DMS114 treated with DMSO at 0.1 percent for 48 hours (cell line): Measurements from ENCODE around the gene GGACT.
"Not testable (repeated sequence)": the region's sequence is repeated elsewhere in the genome, so short reads cannot be mapped to it uniquely, and the experiment has no call there.

Experiments
- DNase-seq: peaks from one replicate; lab custom pipeline; 2025; ENCODE audit not compliant: unreplicated experiment; lab: John Stamatoyannopoulos, UW

The GGACT gene

DNA sequence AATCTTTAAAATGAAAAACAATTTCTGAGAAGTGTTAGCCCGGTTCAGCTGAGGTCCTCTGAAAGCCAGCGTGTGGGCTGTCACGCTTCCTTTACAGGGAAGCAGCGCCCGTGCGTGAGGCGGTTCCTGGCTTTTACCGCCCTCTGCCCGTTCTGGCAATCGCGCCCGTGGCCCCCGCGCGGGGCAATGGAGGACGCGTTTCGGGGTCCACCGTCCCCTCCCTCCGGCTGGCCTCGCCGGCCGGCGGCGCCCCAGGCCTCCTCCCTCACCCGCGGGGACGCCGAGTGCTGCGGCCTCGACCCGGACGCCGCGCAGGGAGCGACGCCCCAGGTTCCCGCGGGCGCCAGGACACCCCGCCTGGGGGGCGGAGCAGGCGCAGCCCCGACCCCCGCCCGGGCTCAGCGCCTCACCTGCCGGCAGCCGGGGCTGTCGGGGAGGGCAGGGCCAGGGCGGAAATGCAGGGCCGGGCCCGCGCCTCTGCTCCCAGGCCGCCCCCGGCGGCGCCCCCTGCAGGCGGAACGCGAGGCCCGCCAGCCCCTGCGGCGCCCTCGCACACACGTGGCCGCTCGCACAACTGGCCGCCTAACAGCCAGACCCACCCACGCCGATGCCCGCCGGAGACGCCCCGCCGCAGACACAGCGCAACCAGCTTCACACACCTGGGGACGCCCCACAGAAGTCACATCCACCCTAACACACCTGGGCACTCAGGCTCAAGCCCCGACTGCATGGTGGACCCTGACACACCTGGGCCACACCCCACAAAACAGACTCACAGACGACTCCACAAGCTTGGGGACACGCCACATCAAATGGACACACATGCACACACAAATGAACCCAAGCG, at the start of gene GGACT:
GGACT (minus strand) TSS at position 459 of the 847 bp plus-strand sequence. CDS start 56,198 bp downstream, outside the sequence.
- no peak for DNase-seq

DNA sequence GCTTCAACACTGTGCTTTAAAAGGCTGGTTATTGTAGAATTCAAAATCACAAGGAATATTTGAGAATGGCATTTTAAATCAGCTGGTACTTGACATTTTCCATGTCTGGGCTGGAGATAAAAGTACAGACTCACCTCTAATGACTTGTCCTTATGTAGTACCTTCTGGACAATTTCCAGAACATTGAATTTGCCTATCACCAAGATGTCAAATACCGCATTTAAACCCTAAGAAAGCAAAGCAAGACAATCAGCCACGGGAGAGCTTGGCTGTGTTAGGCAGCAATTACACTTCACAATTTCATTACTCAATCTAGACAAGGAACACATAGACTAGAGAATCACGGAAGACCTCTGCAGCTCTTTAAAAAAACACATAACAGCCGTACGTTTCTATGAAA, 49.2 kb upstream of the GGACT start:
- DNase-seq, result no peak

DNA sequence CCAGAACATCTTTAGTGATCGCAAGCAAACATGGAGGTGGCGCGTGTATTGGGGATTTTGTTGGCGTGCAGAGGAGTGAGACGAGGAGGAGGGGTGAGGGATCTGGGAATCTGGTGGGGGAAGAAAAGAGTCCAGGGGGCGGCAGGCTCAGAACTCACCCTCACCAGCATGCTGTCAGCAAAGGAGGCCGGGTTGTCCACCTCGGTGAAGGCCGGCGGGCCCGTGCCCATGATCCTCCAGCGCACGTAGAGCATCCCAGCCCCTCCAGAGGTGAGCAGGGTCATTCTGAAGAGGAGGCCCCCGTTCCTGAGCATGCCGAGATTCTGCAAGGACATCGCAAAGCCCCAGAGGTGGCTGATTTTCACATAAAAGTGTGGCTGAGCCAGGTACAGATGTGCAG, 48.8 kb upstream of the GGACT start:
- no peak for DNase-seq

- no peak for DNase-seq
Observed at GRCh38 chr13:100636441-100636840, 47.9 kb upstream of the GGACT start.

DNA sequence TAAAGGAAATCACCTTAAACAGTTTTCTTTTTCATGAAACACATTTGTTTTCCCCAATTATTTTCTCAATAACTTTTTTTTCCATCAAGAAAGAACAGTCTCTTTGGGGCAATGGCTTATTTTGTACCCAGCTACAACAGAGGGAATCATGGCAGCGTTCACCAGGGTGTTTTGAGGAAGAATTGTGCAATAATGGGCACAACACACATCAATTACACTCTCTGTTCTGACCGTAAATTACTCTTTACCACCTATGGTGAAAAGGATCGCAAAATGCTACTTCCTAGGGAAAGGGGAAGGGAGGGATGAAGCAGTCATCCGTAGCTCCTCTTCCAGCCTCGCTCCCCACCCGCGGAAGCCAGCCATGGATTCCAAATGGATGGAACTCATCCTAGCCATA, 47.4 kb upstream of the GGACT start:
- DNase-seq, result no peak

DNA sequence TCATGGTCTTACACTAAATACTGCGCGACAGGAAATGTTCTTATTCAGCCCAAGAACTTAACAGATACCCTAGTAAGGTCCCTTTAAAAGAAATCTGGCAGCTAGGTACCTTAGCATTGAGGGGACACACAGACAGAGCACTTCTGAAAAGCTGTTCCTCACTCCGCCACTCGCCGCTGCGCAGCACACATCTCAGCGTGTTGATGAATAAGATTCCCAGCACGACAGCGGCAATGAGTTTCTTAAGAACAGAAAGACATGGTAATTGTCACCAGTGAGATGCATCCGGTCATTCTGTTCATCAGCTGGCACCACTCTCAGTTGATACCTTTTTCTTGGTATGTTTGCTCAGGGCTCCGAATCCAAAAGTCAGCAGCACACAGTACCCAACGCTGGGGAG, 46.1 kb upstream of the GGACT start:
- no peak for DNase-seq

DNA sequence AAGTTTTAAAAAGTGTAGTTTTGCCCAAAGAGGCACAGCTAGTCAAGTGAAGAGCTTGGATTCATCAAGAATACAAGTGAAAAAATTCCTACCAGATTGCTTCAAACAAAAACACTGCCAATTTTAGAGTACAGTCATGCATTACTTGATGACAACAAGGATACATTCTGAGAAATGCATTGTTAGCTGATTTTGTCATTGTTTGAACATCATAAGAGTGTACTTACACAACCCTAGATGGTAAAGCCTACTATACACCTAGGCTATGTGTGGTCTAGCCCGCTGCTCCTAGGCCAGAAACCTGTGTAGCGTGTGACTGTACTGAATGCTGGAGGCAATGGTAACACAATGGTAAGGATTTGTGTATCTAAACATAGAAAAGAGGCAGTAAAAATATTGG, 44.9 kb upstream of the GGACT start:
- no peak for DNase-seq

- DNase-seq, result no peak
Observed at GRCh38 chr13:100630555-100630954, 42.0 kb upstream of the GGACT start.

DNA sequence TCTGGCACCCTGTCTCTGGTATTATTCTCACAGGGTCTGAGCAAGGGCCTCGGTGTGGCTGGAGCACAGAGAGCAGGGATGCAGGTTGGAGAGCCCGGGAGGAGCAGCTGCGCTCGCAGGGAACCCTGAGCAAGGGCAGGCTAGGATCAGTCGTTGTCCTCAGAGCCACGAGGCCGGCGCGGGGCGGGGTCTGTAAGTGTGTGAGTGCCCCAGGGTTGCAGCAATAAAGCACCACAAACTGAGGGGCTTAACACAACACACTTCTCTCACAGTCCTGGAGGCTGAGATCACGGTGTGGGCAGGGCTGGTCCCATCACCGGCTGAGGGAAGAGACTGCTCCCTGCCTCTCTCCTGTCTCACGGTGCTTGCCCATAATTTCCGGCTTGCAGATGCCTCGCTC, 38.5 kb upstream of the GGACT start:
- DNase-seq, result no peak

- DNase-seq, result no peak
Observed at GRCh38 chr13:100625447-100625846, 36.9 kb upstream of the GGACT start.

- DNase-seq, result no peak
Observed at GRCh38 chr13:100620792-100621191, 32.2 kb upstream of the GGACT start.

GRCh38 chr13:100619940-100620339, 31.4 kb upstream of the GGACT start:
- DNase-seq, result no peak

DNA sequence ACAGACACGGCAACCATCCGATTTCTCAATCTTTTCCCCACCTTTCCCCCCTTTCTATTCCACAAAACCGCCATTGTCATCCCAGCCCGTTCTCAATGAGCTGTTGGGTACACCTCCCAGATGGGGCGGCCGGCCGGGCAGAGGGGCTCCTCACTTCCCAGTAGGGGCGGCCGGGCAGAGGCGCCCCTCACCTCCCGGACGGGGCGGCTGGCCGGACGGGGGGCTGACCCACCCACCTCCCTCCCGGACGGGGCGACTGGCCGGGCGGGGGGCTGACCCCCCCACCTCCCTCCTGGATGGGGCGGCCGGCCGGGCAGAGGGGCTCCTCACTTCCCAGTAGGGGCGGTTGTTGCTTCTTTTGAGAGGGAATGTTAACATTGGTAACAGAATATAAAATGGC, 30.3 kb upstream of the GGACT start:
- DNase-seq, result not testable (repeated sequence)

DNA sequence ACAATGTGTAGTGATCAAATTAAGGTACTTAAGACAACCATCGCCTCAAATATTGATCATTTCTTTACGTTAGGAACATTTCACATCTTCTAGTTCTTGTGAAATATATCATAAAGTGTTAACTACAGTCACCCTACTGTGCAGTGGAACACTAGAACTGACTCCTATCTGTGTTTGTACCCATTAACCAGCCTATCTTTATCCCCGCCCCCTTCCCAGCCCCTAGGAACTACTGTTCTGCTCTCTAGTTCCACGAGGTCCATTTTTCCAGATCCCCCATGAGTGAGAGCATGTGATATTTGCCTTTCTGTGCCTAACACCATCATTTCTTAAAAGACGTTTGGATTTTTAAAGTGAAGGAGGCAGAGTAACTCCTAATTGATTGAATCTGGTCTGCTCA, 24.4 kb upstream of the GGACT start:
- no peak for DNase-seq

DNA sequence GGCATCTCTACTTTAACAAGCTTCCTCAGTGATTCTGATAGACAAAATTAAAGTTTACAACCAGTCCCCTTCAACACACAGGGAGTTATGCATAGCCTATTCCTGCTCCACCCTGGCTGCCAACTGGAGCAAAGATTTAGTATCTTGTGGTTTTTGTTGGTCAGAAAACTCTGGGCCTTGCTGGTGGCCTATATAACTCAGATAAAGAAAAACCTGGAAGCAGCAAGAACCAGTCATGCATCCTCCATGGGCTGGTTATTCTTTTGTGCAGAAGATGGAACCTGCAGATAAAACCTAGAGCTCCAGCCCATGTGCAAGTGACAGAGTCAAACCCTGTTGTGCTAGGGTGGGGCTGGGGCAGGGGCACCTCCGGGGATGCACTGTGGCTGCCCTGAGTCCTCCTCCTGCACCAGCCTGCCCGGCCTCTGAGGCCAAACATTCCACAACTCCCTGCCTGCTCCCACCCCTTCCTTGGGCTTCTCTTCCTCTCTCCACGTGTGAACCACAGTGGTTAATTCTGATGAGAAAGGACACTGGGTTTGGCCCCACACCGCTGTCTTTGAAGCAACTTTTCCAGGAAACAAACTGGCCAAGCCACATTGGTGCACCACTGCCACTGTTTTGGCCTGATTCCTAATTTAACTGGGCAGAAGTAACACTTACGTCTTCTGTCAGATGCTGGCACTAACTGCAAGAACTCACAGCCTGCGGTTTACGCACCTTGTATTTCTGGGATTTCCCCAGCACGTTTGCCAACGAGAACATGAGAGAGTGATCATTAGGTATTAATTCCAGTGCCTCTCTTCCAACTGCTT, 23.3 kb upstream of the GGACT start:
- no peak for DNase-seq

- DNase-seq, result no peak
Observed at GRCh38 chr13:100610391-100611347, 22.1 kb upstream of the GGACT start.

DNA sequence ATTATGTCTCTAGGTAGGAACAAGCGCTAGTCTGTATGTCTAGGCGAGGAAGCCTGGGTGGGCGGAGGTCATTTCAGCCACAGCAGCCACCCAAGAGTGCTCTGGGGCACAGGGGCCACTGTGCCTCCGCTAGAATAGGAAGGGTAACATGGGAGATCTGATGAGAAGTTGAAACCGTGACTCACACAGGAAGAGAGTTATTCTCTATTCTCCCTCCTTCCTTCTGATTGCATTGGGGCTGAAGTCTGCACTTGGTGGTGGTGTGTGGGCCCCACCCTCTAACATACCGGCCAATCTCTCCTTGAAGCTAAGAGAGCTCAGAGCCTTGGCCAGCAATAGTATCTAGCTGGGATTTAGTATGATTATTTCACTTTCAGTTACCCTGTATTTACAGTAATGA, 20.3 kb upstream of the GGACT start:
- DNase-seq, result no peak

DNA sequence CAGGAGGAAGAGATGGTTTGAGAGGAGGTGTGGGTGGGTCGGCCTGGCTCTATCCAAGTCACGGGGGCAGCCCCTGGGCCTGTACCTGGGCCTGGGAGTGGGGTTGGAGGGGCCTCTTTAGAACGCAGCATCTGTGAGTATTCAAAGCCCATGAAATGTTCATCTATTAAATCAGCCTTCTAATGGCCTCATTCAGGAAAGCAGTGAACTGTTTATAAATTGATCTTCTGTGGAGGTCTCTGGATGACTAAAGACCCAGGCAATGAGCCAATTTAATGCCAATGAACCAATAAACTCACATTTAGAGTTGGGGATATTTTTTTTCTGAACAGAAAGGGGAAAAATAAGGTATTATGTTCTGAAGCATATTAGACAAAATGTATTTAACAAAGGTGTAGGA, 19.9 kb upstream of the GGACT start:
- DNase-seq, result no peak

DNA sequence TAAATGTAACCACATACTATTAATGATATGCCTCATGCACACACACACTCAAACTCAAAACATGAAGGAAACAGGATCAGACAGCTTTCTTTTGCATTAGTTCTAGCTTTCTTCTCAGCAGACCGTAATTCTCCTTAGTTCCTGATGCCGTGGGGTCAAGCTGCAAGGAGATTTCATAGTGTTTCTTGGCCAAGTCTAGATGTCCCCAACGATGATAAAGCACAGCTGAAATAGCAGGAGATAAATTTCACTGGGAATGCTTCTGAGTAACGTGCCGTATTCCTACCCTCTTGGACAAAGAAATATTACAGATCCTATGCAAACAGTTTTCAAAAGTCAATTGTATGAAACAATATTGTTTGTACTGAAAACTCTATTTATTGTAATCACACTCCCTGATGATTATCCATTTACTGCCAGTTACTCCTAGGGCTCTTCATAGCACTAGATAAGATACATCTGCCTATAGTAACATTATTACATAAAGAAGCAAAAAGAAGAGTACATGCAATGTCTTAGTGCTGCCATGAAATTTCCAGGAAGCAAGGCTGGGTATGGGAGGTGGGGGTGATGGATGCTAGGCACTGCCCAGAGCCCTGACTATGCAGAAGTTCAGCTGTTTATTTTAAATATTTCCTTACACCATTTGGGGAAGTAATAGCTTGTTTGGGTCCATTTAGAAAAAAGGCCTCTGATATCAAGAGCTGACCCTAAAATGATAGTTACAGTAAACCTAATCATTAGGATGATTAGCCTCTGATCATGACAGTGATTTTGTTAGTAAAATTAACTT, 16.5 kb upstream of the GGACT start:
- DNase-seq, result no peak

GRCh38 chr13:100602493-100603111, 14.0 kb upstream of the GGACT start:
- DNase-seq, result no peak
